Measurements from ENCODE around the gene BID. TPM values are rescaled to one million over a fixed set of nuclear protein-coding genes. Genes with fewer than 3 reads are reported as not detected.

BID gene
- total RNA-seq, 1 donor from 2014 or later, result 16.6 TPM

DNA sequence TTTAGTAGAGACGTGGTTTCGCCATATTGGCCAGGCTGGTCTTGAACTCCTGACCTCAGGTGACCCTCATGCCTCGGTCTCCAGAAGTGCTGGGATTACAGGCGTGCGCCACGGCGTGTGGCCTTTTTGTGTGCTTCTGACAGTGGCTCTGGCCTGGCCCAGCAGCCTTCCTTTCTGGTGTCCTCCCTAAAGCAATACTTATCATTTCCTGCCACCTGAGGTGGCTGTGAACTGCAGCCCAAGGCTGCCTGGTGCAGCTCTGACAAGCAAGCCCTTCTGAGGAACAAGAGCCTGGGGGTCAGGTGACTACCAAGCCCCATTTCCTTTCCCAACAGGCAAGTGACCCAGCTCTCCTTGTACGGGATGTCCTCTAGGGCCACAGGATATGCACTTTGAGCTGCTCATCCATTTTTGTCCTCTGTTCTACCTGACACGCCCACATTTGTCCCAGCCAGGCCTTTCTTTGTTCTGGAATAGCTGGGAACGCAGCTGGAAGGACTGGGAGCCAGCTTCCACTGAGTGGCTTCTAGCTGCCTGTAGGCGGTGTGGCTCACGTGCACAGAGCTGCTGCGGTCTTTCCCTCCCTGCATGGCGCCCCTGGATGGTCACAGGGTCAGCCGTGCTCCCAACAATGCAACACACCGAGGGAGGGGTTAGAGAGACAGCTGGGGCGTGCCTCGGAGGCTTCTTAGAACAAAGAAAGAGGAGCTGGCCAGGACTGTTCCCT, 12.3 kb upstream of the BID start:
- H3K4me1 ChIP-seq, result peaks cover 8% of the 10 kb centered on the region
- Mint-ChIP-seq H3K27me3 (ENCODE audit: insufficient read depth, low read depth) (peaks cover 10% of the 10 kb centered on the region), H3K27ac (peak overlapping the region; percentile 64), H3K4me3 (no peak overlapping the region), H3K9me3 (no peaks in the 10 kb centered on the region), H3K36me3 (no peaks in the 10 kb centered on the region), H3K4me1 (peaks cover 27% of the 10 kb centered on the region)
- no peaks in the 10 kb centered on the region for H3K79me2 ChIP-seq (ENCODE audit: low read depth)
- H4K20me1 ChIP-seq (ENCODE audit: low read depth), result no peaks in the 10 kb centered on the region
- H3K36me3 ChIP-seq, result no peaks in the 10 kb centered on the region
- no peak overlapping the region for H3K4me3 ChIP-seq
- H3K27ac ChIP-seq, result peak overlapping the region; percentile 73
- peaks cover 21% of the 10 kb centered on the region for H3F3A ChIP-seq (ENCODE audit: low read depth)
- no peak overlapping the region for H2AFZ ChIP-seq (replicated peaks)
- no peaks in the 10 kb centered on the region for H3K27me3 ChIP-seq
- TF ChIP-seq, protein P1, sequence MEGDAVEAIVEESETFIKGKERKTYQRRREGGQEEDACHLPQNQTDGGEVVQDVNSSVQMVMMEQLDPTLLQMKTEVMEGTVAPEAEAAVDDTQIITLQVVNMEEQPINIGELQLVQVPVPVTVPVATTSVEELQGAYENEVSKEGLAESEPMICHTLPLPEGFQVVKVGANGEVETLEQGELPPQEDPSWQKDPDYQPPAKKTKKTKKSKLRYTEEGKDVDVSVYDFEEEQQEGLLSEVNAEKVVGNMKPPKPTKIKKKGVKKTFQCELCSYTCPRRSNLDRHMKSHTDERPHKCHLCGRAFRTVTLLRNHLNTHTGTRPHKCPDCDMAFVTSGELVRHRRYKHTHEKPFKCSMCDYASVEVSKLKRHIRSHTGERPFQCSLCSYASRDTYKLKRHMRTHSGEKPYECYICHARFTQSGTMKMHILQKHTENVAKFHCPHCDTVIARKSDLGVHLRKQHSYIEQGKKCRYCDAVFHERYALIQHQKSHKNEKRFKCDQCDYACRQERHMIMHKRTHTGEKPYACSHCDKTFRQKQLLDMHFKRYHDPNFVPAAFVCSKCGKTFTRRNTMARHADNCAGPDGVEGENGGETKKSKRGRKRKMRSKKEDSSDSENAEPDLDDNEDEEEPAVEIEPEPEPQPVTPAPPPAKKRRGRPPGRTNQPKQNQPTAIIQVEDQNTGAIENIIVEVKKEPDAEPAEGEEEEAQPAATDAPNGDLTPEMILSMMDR (IDR thresholded peaks at IDR 0.05), result peak; percentile 26
- no peak for TF ChIP-seq EZH2 (IDR thresholded peaks at IDR 0.05)
- H3K9ac ChIP-seq, result no peak overlapping the region
- DNase-seq (ENCODE audit: low spot score), result peak; percentile 92
- H3K9me3 ChIP-seq (ENCODE audit: low read depth), result no peaks in the 10 kb centered on the region
- H3K4me2 ChIP-seq, result peak overlapping the region; percentile 14

DNA sequence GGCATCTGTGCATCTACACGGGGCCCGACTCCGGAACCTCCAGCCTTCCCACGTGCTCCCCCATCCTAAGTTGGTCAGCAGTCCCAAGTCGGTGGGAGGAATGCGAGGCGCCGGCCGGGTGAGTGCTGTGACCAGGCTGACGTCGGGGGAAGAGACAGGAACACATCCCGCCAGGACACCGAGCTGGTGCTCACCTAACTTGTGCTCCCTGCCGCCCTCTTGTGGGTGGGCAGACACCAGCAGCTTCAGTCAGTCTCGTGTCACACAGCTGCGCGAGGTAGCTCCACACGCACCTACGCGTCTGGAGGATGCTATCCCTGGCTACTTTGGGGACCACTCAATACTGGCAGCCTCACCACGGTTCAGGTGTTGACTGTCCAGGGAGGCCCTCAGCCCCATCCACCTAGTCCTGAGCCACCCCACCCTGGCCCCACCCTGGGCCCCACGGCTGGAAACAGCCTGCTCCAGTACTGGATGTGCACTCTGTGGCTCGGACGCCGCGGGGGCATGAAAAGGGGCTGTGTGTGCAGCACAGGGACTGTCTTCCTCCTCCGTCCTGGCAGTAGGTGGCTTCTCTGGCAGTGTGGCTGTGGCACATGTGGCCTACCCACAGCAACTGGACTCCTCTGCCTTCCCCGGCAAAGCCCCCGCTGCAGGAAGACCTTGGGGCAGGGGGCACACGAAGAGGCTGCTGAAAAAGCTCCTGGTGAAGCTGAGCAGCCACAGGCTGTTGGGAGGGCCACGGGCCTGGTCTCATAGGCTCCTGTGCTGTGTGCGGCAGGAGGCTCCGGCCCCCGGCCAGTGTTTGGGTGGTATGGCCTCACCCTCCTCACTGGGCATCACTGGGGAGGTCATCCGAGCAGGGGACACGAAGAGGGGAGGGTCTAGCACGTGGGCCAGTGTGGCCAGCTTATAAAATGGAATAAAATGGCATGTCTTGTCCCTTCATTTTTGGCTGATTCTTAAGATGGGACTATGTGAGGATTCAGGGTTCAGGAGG, 11.2 kb upstream of the BID start:
- TF ChIP-seq, protein P1 (IDR thresholded peaks at IDR 0.05), result peak; percentile 49
- TF ChIP-seq EZH2phosphoT487 (IDR thresholded peaks at IDR 0.05) (no peak), EZH2 (IDR thresholded peaks at IDR 0.05) (no peak)
- Histone ChIP-seq H3F3A (ENCODE audit: low read depth) (peaks cover 21% of the 10 kb centered on the region), H3K27me3 (no peaks in the 10 kb centered on the region), H3K4me3 (no peak overlapping the region), H3K27ac (no peak overlapping the region), H2AFZ (replicated peaks) (no peak overlapping the region), H3K9me3 (ENCODE audit: low read depth) (no peaks in the 10 kb centered on the region), H3K4me2 (no peak overlapping the region), H3K9ac (no peak overlapping the region), H3K4me1 (peaks cover 8% of the 10 kb centered on the region), H4K20me1 (ENCODE audit: low read depth) (no peaks in the 10 kb centered on the region), H3K36me3 (no peaks in the 10 kb centered on the region), H3K79me2 (ENCODE audit: low read depth) (no peaks in the 10 kb centered on the region)
- Mint-ChIP-seq H3K27ac (no peak overlapping the region), H3K36me3 (no peaks in the 10 kb centered on the region), H3K9me3 (no peaks in the 10 kb centered on the region), H3K27me3 (ENCODE audit: insufficient read depth, low read depth) (peaks cover 11% of the 10 kb centered on the region), H3K4me3 (no peak overlapping the region), H3K4me1 (peaks cover 27% of the 10 kb centered on the region)
- DNase-seq (ENCODE audit: low spot score), result peak; percentile 50

DNA sequence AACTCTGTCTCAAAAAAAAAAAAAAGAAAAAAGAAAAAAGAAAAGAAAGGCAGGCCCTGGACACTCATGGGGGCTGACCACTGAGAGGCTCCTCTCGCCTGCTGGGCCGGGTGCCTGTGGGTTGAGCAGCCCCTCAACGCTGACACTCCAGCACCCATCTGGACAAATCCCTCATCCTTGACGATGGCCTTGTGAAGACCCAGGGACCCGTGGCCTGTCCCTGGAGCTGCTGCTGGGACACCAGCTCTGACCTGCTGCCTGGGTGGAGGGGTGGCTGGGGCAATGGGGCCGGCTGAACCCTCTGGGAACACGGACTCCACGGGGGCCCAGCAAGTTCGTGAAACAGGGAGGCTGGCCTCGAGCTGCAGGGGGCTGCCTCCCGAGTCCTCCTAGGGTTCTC, 10.5 kb upstream of the BID start:
- Histone ChIP-seq H3K27ac (no peak overlapping the region), H3K4me2 (no peak overlapping the region), H3F3A (ENCODE audit: low read depth) (peaks cover 21% of the 10 kb centered on the region), H3K36me3 (no peaks in the 10 kb centered on the region), H4K20me1 (ENCODE audit: low read depth) (no peaks in the 10 kb centered on the region), H3K9me3 (ENCODE audit: low read depth) (no peaks in the 10 kb centered on the region), H3K4me1 (peaks cover 8% of the 10 kb centered on the region), H3K79me2 (ENCODE audit: low read depth) (no peaks in the 10 kb centered on the region), H2AFZ (replicated peaks) (no peak overlapping the region), H3K27me3 (no peaks in the 10 kb centered on the region), H3K4me3 (no peak overlapping the region), H3K9ac (no peak overlapping the region)
- no peak overlapping the region for H3K4me3 Mint-ChIP-seq
- H3K9me3 Mint-ChIP-seq, result no peaks in the 10 kb centered on the region
- peaks cover 33% of the 10 kb centered on the region for H3K4me1 Mint-ChIP-seq
- no peak overlapping the region for H3K27ac Mint-ChIP-seq
- TF ChIP-seq EZH2 (IDR thresholded peaks at IDR 0.05), result no peak
- TF ChIP-seq, protein P1 (IDR thresholded peaks at IDR 0.05), result no peak
- TF ChIP-seq EZH2phosphoT487 (IDR thresholded peaks at IDR 0.05), result no peak
- H3K36me3 Mint-ChIP-seq, result no peaks in the 10 kb centered on the region
- DNase-seq (ENCODE audit: low spot score), result no peak
- peaks cover 11% of the 10 kb centered on the region for H3K27me3 Mint-ChIP-seq (ENCODE audit: insufficient read depth, low read depth)

Data from neural progenitor cell (in vitro differentiated cells).